ENCODE measurements around the gene CPNE2. TPM values are rescaled to one million over a fixed set of nuclear protein-coding genes. Genes with fewer than 3 reads are reported as not detected.

CPNE2 gene
- total and polyA plus RNA-seq, 9 donors, result 12.3 to 32.3 (median 18.1) TPM

DNA sequence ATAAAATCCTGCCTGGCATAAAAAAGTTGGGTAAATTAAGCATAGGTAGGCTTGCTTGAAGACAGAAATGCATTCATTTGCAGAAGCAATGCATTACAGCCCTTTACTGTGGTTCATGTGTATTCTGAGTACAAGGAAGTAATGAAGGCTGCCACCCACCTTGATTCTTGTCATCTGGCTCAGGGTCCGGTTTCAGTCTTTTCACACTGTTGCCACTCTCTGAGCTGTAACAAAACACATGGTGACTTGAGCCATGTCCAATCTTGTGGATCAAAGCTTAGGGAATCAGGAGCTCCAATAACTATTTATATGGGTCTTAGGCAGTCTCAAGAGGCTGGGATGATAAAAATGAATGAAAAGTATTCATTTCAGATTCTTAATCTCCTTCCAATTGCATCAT, 71.5 kb downstream of the CPNE2 start:
- intact Hi-C loops (cut with DNase I), result no loop called here
- no peak for TF ChIP-seq POLR2A (IDR thresholded peaks at IDR 0.05)
- TF ChIP-seq, protein P1, sequence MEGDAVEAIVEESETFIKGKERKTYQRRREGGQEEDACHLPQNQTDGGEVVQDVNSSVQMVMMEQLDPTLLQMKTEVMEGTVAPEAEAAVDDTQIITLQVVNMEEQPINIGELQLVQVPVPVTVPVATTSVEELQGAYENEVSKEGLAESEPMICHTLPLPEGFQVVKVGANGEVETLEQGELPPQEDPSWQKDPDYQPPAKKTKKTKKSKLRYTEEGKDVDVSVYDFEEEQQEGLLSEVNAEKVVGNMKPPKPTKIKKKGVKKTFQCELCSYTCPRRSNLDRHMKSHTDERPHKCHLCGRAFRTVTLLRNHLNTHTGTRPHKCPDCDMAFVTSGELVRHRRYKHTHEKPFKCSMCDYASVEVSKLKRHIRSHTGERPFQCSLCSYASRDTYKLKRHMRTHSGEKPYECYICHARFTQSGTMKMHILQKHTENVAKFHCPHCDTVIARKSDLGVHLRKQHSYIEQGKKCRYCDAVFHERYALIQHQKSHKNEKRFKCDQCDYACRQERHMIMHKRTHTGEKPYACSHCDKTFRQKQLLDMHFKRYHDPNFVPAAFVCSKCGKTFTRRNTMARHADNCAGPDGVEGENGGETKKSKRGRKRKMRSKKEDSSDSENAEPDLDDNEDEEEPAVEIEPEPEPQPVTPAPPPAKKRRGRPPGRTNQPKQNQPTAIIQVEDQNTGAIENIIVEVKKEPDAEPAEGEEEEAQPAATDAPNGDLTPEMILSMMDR (IDR thresholded peaks at IDR 0.05), result no peak
- Histone ChIP-seq H3K27ac (no peak overlapping the region), H3K27me3 (no peaks in the 10 kb centered on the region), H3K4me3 (no peak overlapping the region), H3K4me1 (ENCODE audit: insufficient read depth) (no peaks in the 10 kb centered on the region), H3K9me3 (no peaks in the 10 kb centered on the region), H3K36me3 (no peaks in the 10 kb centered on the region)
- DNase-seq, result no peak
- WGBS, 3 donors, result 73 to 75% (median 74%) methylated on average over 1 of the region's 1 CpG

DNA sequence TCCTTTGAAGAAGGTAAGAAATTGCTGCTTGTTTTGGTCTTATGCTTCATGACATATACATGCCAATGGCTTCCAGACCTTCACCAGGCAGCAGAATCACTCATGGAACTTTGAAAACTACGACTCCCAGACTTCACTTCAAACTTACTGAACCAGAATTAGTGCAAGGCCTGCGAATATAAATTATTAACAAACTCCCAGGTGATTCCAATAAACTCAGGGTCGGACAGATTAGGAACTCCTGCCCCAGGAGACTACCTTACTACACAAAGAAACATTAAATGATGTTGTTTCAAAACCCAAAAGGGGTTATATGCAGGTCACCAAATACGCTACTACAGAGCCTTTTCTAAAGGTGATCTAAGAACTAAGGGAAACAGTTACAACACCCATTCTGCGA, 73.1 kb downstream of the CPNE2 start:
- no peaks in the 10 kb centered on the region for H3K4me1 ChIP-seq (ENCODE audit: insufficient read depth)
- H3K9me3 ChIP-seq, result no peaks in the 10 kb centered on the region
- intact Hi-C loops (cut with DNase I), result loop anchor here in 2 of 4 donors (5.0 kb wide), 2 partner anchors 78 to 83 kb away; no protein-coding TSS in a partner anchor
- TF ChIP-seq, protein P1 (IDR thresholded peaks at IDR 0.05), result no peak
- TF ChIP-seq EP300 (IDR thresholded peaks at IDR 0.05) (no peak), POLR2A (IDR thresholded peaks at IDR 0.05) (no peak)
- DNase-seq, result no peak
- H3K36me3 ChIP-seq, result no peaks in the 10 kb centered on the region
- H3K27ac ChIP-seq, result no peak overlapping the region
- no peak overlapping the region for H3K4me3 ChIP-seq
- H3K27me3 ChIP-seq, result no peaks in the 10 kb centered on the region
- 75 to 85% (median 79%) methylated on average over 5 of the region's 5 CpGs for WGBS, 3 donors

DNA sequence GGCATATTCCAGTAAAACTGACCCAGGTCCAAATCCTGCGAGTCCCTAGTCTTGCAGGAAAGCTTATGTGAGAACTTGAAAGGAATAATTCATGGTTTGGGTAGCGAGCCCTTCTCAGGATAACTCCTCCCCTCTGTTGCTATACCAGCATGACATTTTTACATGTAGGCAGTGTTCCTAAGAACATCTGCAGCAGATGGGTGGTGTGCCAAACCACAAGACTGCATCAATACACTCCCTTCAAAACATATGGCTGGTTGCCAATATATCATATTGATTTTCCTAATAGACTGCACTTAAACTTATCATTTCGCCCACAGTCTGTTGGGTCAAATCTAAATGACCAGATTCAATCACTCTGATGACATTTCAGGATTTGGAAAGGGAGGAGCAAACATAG, 73.6 kb downstream of the CPNE2 start:
- Histone ChIP-seq H3K36me3 (no peaks in the 10 kb centered on the region), H3K4me3 (no peak overlapping the region), H3K9me3 (no peaks in the 10 kb centered on the region), H3K4me1 (ENCODE audit: insufficient read depth) (no peaks in the 10 kb centered on the region), H3K27ac (no peak overlapping the region), H3K27me3 (no peaks in the 10 kb centered on the region)
- DNase-seq, result no peak
- no peak for TF ChIP-seq POLR2A (IDR thresholded peaks at IDR 0.05)
- TF ChIP-seq EP300 (IDR thresholded peaks at IDR 0.05), result no peak
- TF ChIP-seq, protein P1 (IDR thresholded peaks at IDR 0.05), result no peak
- 52 to 62% (median 55%) methylated on average over 3 of the region's 3 CpGs for WGBS, 3 donors
- intact Hi-C loops (cut with DNase I), result loop anchor here in 2 of 4 donors (5.0 kb wide), 2 partner anchors 79 to 84 kb away; no protein-coding TSS in a partner anchor

DNA sequence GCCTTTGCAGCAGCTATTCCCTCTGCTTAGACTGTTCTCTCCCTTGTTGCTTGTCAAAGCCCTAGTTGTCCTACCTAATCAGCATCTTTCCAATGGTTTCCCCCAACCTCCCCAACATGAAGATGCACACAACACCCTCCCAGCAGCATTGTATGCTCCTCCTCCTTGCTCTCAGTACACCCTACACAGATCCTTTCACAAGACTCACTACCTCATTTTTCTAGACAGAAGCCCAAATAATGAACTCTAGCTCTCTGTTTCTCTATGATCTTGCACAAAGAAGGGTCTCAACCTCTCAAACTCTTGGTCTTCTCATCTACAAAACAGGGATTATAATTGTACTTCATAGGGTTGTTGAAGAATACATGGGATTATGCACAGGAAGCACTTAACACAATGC, 74.1 kb downstream of the CPNE2 start:
- Histone ChIP-seq H3K27me3 (no peaks in the 10 kb centered on the region), H3K9me3 (no peaks in the 10 kb centered on the region), H3K4me3 (no peak overlapping the region), H3K4me1 (ENCODE audit: insufficient read depth) (no peaks in the 10 kb centered on the region), H3K36me3 (no peaks in the 10 kb centered on the region), H3K27ac (no peak overlapping the region)
- TF ChIP-seq EP300 (IDR thresholded peaks at IDR 0.05) (no peak), POLR2A (IDR thresholded peaks at IDR 0.05) (no peak)
- TF ChIP-seq, protein P1 (IDR thresholded peaks at IDR 0.05), result no peak
- intact Hi-C loops (cut with DNase I), result loop anchor here in 2 of 4 donors (5.0 kb wide), 2 partner anchors 79 to 84 kb away; no protein-coding TSS in a partner anchor
- no peak for DNase-seq

Measured in ovary (tissue), 9 donors.